GM19372 (cell line): ENCODE data around the gene KIF3A.

ENCODE experiments used
- ATAC-seq: cut with Tn5 transposase; IDR thresholded peaks from one replicate; pipeline ENCODE4 v1.9.1; 2021; ENCODE audit warnings: mild to moderate bottlenecking, low read depth, moderate library complexity; ENCODE audit not compliant: unreplicated experiment

The KIF3A gene

DNA sequence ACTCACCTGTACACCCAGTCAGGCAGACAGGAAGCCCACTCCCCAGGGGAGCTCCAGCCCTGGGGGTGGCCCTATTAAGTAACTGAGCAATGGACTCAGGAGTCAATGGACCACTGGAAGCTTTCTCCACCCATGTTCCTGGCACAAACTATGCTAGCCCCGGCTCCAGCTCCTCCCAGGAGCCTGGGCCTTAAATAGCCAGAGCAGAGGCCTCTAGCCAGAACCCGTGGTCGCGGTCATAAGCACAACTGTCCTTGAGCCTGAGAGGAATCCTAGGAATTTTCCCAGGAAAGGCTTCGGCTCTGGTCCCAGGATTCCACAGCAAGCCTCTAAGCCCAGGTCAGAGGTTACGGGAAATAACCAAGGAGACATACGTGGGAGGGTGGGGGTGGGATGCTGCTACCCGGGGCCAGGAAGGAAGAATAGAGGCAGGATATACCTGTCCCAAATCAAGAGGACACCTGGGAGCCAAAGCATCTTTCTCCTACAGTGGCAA is 34.2 kb upstream of the KIF3A start:
- ATAC-seq = no peak

DNA sequence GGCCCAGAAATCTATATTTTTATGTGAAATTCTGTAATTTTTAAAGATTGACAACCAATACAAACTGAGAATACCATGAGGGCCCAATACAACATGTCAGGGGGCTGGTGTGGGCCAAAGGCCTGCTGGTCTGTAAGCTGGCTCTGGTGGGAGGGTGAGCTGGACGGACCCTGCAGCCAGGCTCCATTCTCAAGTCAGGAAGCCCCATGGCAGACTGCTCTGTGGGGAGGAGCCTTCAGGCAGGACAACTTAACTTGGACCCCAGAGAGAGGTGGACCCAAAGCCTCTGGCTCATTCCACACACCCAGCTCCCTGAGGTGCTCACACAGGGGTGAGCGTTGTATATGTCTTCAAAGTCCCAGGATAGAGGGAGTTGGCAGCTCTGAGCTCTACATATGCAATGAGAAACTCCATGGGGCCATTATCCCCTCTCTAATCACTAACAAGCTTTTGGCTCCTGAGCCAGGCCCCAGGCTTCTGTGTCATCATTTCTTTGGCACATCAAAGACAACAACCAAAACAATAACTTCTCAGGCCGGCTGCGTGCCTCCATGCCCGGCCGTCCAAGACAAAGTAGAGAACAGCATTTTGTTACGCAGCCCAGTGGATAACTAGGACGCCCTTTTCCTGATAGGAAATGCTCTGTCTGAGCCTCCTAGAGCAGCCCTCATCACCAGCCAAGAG is 33.3 kb upstream of the KIF3A start:
- ATAC-seq = no peak

DNA sequence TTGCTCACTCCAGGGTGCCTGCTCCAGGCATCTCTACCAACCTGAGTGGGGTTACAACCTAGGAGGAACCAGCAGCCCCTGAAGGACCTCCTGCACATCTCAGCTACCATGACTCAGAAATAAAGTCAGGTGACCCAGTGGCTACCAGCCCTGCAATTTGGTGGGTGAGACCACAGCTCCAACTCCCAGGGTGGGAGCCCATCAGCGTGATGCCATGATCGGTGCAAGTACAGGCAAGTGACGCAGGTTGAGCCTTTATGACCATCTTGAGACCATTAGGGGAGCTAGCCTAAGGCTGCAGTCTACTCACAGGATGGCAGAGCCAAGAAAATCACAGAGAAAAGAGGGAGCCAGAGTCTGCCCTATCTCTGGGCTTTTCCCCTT is 31.1 kb upstream of the KIF3A start:
- ATAC-seq = no peak

DNA sequence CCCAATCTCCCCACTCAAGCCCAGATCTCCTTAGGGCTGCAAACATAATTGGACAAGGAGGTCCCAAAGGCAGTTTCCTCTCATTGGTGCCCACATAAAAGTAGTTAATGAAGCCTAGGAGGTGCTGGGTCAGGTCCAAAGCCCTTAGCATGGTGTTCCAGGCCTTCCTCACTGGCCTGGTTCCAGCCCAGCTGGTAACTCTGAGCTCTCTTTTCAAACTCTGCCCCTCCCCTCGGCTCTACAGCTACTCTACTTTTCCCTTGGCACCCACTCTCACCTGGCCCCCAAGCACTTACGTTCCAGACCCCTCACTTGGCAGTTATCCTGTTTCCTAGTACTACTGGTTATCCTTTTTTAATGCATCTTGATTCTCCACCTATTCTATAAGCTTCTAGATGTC is 29.8 kb upstream of the KIF3A start:
- no peak for ATAC-seq

DNA sequence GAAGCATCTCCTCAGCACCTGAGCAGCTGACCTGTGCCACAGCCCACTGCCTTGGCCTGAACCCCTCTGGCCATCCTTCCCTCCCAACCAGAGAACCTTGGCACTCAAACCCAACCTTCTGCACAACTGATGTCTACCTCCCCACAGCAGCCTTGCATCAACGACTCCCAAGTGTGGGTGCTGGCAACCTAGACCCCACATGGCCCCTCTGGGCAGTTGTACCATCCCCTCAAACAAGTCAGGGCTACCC is 29.4 kb upstream of the KIF3A start:
- no peak for ATAC-seq

DNA sequence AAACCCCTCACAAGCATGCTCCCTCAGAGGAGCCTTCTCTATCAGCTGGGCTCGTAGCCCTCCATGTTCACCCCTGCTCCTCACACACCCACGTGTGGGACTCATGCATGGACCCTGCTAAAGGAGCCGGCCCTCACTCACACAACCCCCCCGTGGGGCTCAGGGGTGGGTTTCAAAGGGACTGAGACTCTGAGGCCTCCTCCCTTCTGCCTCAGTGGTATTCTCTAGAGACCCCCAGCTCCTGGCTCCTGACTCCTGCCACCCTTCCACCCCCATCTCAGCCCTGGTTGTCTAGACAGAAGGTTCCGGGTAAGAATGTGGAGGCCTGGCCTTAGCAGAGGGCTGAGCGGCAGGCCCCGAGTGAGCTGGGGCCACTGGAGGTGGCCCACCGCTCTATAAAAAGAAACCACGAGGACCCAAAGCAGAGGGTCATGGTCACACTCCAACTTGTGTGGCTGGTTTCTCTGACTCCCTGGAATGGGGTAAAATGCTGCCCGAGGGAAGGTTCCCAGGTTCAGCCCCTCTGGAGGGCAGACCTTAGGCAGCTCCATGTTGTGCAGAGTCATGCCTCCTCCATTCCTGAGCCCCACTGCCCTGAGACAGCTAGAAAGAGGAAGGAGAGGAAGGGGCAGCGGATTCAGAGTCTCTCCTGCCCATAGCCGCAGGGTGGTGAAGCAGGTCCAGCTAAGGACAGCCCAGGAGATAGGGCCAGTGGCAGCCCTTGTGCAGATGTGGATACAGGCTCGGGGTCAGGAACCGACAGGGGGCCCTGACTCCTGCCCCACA is 28.9 kb upstream of the KIF3A start:
- ATAC-seq = no peak

DNA sequence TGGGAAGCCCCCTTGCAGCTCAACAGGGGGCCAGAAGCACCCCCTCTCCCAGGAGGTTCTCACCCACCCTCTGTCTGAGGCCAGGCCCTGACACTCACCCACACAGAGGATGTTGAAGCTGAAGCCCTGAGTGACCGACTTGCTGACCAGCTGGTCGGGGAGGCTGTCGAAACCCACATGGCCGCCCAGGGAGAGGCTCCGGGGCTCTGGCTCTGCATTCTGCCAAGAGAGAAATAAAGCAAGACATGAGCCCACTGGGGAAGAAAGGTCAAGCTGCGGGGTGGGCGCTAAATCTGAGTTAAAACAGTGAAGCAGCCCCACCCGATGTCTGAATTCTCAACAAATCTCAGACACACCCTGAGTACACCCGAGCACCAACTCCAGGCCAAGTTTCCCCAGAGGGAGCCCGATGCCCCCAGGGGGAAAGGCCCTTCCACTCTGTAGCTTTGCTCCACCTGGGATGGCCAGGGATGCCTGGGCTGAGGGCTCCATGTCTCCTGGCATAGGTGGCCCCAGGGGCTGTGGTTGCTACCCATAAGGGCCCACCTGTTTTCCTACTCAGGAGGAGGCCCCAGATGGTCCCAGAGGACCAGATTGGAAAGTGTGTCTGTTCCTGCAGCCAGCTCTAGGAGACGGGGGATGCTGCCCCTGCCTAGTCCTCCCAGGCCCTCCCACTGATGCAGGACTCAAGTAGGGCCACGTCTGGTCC is 28.1 kb upstream of the KIF3A start:
- ATAC-seq = no peak

DNA sequence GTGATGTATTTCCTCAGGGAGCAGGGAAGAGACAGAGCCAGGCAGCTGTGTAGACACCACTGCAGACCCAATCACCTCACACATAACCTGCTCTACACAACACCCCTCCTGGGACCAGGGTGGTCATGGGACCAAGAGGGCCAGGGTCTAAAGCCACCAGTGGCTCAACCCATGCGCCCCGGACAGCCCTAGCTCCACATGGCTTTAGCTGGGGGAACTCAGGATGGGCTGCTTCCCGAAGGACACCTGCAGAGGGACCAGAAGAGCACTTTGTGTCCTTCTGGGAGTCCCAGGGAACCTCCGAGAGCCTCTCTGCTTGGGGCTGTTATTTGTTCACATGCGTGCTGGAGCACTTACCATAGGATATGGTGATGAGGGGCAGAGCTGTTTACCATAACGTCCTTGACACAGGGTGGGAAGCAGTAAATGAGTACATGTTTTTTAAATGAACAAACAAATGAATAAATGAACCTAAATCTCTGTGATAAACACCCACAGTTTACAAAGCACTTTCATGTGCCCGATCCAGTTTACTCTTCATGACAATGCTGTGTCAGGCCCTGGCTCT is 27.4 kb upstream of the KIF3A start:
- ATAC-seq = no peak

DNA sequence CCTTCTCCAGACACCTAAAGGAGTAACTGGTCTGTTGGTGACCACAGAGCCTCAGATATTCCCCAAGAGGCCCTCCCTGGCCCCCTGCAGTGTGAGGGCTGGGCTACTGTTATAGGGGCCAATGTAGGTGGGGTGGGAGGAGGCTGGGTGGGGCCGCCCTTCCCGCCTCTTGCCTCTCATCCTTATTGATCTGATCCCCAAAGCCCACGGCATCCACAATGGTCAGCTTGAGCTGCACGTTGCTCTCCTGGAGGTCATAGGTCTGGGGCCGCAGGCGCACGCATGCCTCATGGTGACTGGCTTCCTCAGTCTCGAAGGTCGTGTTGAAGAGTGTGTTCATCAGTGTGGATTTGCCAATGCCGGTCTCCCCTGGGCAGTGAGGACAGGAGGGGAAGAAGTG is 26.7 kb upstream of the KIF3A start:
- ATAC-seq = no peak

DNA sequence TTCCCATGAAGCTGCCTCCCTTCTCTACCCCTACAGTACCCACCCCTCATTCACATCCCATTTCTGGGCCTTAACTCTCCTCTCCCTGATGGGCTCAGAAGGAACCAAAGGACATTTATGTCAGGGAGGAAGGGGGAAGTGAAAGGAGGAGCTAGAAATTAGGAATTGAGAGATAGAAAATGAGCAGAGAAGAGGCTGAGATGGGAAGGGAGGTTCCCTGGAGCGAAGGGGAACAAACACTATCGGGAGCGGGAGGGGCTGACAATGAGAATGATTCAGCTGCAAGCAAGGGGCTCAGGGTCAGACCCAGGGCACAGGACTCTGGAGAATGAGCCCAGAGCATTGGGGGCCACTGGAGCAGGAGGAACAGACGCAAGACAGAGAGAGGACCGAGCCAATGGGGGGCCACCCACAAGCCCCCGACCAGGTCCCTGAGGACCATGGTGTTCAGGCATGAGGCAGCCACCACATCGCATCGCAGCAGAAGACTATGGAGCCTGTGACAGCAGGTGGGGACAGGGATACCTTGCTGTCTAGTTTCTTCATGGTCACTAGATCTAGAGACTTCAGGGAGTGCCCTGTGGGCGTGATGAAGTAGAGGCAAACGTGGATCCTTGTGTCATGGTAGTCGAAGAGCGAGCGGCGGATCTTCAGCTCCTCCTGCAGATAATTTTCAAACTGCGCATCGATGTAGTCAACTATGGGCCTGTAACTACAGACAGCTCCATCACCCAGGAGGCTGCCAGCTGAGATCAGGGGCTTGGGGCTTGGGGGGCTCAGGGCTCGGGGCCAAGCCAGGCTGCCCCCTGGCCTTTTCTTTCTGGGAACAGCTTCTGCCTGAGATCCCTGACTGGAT is 26.1 kb upstream of the KIF3A start:
- ATAC-seq = no peak

DNA sequence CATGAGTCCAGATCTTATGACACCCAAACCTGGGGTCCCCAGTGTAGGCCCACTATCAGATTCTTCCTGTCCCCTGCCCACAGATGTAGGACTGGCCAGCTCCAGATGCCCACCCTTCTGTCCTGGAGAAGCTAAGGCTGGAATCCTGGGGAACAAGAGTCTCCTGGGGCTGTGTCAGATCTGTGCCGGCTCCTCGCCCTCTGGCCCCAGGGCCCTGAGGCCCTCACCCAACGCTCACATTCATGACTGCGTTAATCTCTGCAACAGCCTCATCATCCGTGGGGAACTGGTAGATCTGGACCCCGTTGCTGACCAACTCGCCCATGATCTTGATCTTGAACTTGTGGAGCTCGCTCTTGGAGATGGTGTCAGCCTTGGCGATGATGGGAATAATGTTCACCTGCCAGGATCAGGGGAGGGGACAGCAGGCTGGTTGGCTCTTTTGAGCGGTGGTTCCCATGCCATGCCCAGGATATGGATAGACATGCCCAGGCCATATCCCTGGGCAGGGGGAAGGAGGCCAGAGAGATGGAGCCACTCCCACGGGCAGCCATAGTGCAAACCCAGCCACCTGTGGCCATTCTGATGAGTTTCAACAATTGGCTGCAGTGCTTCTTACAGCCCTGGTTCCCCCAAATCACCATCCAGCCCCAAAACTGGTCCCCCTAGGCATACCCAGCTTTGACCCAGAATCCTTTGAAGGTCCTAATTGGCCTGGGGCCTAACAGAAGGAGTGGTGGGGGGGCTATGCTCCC is 25.1 kb upstream of the KIF3A start:
- ATAC-seq = no peak

DNA sequence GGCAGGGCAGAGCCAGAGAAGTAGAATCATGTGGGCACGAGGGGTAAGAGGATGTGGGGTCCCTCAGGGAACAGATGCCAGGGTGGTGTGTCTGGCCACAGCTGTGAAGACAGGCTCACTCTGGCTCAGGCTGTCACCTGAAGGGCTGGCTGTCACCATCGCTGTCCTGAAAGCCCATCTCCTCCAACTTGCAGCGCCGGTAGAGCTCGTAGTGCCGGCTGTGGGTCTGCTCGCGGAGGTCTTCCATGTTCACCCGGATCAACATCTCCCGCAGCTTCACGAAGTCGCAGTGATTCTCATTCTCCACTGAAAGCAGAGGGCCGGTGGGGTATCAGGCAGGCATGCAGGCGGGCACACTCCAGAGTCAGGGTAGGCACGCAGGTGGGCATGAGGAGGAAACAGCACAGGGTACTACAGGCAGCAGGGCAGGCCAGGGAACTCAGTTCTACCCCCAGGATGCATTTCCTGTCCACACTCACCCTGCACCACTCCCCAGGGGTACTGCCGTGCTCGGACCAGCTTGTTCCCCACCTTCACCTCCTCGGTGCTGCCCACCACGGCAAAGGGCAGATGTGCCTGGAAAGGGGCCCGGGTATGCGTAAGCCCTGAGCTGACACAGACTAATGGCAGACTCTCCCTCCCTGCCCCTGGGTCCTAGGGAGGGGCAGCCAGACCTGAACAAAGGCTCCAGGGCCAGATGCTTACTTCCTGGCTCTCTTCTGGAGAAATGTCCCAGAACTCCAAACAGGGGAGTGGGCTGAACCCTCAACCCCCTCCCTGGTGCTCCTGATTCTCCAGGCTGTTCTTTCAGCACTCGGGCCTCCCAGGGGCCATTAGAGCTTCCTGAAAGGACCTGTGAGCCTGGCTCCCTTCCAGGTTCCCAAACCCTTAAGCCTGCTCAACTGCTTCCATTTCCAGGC is 24.2 kb upstream of the KIF3A start:
- no peak for ATAC-seq

DNA sequence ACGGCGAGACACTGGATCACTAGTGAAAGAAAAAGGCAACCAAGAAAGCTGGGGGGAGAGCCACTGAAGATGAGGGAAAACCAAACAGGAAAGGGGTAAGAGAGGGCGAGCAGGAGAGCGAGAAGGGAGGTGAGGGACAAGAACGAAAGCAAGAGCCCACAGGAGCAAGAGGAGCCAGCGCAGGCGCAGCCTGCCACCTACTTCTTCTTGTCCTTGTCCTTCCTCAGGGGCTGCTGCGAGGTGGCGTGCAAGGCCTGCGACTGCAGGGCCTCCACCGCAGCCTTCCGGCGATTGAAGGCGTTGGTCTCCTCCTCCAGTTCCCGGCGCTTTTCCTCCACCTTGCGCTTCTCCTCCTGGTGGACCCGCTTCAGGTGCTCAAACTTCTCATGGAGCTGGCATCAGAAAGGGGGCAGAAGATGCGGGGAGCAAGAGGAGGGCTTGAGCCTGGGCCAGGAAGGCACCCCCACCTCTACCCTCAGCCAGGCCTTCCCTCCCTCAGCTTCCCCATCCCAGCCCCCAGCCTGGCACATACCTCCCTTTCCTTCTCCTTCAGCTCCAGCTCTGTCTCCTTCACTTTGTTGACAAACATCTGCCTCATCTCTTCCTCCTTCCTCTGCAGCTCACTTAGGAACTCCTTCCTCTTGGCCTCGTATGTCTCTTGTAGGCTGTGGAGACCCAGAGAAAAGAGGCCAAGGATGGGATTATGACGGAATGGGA is 23.4 kb upstream of the KIF3A start:
- no peak for ATAC-seq

DNA sequence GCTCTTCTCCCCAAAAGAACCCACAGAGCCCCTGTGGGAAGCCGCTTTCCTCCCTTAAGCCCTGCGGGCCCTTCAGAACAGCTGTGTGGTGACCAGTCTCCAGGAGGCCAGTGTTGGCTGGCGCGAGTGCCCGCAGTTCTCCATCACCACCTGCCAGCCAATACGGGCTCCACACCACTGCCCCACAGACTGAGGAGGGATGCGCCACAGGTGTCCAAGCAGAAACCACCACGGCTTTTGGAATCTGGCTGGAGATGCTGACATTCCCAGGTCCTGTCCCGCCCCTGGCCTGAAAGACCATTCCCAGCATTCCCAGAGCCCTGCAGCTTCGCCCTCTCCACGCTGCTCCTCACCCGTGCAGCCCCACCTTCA is 22.7 kb upstream of the KIF3A start:
- ATAC-seq = no peak

DNA sequence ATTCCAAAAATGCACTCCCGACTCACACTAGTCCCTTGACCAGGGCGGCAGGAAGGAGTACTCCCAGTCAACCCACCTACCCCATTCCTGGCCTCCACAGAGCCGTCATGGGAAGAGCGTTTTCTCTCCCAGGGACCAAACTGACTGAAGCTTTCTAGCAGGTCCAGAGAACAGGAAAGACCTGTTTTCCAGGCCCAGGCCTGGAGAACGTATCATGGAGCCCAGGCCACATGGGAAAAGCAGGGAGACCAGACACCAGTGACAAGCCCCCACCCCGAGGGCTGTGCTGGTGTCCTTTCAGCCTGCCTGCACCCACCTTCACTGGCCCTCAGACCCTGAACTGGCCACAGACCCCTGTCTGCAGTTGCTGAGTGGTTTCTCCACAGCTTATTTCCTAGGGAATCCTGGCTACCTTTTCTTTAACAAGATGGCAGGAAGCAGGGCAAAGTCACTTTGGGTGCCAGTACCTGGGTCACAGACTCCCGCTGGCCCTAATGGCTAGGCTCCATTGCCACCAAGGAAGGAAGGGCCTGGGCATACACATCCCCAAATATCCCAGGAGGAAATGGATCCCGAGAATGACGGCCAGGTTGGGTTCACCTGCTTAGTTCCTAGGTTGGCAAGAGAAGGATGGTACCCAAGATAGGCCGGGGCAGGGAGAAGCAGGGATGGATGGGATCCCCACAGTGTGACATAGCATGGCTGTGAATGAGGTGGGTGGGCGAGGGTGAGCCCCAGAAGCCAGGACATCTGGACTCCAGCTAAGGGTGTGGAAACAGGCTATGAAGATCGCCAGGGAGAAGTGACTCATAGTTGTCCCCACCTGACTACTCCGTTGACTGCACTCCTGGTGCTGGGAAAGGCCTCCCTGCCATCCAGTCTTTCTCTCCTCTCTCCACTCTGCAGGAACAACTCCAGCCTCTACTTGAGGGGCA is 22.0 kb upstream of the KIF3A start:
- ATAC-seq = no peak

DNA sequence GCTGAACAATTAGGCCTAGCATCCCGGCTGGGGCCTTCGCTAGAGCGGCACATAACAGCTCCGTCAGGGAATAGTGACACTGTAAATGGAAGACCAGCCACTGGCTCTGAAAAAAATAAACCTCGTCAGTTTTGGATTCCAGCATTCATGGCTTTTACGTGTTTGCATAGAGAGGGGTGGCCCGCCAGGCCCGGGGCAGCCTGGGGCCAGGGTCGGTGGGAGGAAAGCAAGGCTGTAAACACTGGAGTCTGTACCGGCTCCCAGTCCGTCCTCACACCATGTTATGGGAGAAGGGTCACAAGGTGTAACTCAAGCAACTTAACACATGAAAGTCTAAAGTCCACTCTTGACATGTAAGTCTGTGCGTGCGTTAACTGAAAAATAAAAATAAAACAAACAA is 21.1 kb upstream of the KIF3A start:
- ATAC-seq = no peak

DNA sequence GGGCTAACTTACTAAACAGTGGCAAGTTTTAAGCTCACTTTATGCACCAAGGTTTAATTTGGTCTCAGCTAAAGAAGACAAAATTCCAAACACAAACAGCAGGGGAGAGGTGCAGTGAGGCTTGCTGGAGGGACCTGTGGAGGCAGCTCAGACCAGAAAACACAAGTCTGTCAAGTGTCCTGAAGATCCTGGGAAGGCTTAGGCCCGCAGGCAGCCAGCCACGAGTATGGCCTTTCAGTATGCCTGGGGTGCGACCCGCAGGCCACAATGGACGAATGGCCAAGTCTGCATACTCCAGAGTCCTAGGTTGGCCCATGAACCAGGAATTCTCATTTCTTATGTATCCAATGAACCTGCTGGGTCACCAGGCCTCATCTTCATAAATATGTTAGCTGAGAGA is 19.2 kb upstream of the KIF3A start:
- no peak for ATAC-seq
